ENCODE data around the gene OSGEP.

Gene OSGEP

DNA sequence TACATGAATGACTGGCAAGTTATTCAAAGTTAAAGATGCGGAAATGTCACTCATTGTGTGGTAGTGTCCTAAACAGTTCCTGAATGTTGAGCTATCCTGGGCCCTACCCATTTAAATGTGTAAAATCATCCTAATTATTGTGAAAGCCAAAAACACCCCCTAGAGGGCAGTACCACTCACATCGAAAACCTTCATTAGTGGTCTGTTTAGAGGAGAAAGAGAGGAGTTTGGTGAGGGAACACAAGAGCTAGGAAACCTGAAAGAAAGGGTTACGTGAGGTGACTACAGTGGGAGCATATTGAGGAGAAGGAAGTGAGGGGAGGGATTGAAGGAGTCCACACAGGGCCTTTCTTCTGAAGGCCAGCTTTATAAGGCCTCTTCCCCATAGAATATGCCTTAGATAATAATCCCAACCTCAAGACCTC lies 38.8 kb downstream of the OSGEP start:
- Histone ChIP-seq H3K27me3 (ENCODE audit: low read depth) (no peaks in the 10 kb centered on the region), H3K4me1 (peaks cover 17% of the 10 kb centered on the region), H3K36me3 (replicated peaks) (no peaks in the 10 kb centered on the region), H3K9me3 (no peaks in the 10 kb centered on the region), H3K4me3 (no peak overlapping the region)
- peak; percentile 59 to 70 for DNase-seq (ENCODE audit: low spot score in 2 of 2)
- in situ Hi-C loops (cut with MboI; ENCODE audit: low sequenced_read_pairs), result loop anchor here (5.0 kb wide), 1 partner anchor 37 kb away; the partner anchor contains the start of gene OSGEP

- H3K9me3 ChIP-seq, result no peaks in the 10 kb centered on the region
- in situ Hi-C loops (cut with MboI; ENCODE audit: low sequenced_read_pairs), result no loop called here
- DNase-seq (ENCODE audit: low spot score in 2 of 2), result peak in 1 of 2 experiments; percentile 11
- peak overlapping the region; percentile 90 for H3K4me3 ChIP-seq
- H3K4me1 ChIP-seq, result peaks cover 17% of the 10 kb centered on the region
- H3K27me3 ChIP-seq (ENCODE audit: low read depth), result no peaks in the 10 kb centered on the region
- no peaks in the 10 kb centered on the region for H3K36me3 ChIP-seq (replicated peaks)
Observed at GRCh38 chr14:20413744-20414082, 40.9 kb downstream of the OSGEP start.

GRCh38 chr14:20412876-20413743 lies 41.5 kb downstream of the OSGEP start, which contains the start of gene TEP1:
TEP1 (minus strand) TSS chr14:20413501; CDS start chr14:20408439, 5,062 bp downstream.
- peak; percentile 84 to 91 for DNase-seq (ENCODE audit: low spot score in 2 of 2)
- in situ Hi-C loops (cut with MboI; ENCODE audit: low sequenced_read_pairs), result no loop called here
- Histone ChIP-seq H3K27me3 (ENCODE audit: low read depth) (no peaks in the 10 kb centered on the region), H3K4me3 (peak within 1 kb of the TSS; percentile 90), H3K36me3 (replicated peaks) (no peaks in the 10 kb centered on the region; the same call in 1 of the 2 replicates), H3K4me1 (peaks cover 17% of the 10 kb centered on the region), H3K9me3 (no peaks in the 10 kb centered on the region)

DNA sequence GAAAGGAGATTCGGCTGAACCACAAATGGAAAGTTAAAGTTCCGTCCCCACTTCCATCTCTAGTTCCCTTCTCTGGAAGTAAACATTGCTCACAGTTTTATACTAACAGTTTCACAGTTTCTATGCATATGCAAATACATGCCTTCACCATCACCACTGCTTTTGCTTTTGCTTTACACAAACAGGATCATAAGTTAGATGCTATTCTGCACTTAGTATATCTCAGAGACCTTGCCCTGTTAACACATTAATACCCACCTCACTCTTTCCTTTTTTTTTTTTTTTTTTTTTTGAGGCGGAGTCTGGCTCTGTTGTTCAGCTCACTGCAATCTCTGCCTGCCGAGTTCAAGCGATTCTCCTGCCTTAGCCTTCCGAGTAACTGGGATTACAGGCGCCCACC lies 42.2 kb downstream of the OSGEP start:
- in situ Hi-C loops (cut with MboI; ENCODE audit: low sequenced_read_pairs), result no loop called here
- peaks cover 5% of the 10 kb centered on the region; the same call in 1 of the 2 replicates for H3K36me3 ChIP-seq (replicated peaks)
- no peaks in the 10 kb centered on the region for H3K27me3 ChIP-seq (ENCODE audit: low read depth)
- no peaks in the 10 kb centered on the region for H3K9me3 ChIP-seq
- peak overlapping the region; percentile 90 for H3K4me3 ChIP-seq
- H3K4me1 ChIP-seq, result peaks cover 17% of the 10 kb centered on the region
- DNase-seq (ENCODE audit: low spot score in 2 of 2), result no peak

DNA sequence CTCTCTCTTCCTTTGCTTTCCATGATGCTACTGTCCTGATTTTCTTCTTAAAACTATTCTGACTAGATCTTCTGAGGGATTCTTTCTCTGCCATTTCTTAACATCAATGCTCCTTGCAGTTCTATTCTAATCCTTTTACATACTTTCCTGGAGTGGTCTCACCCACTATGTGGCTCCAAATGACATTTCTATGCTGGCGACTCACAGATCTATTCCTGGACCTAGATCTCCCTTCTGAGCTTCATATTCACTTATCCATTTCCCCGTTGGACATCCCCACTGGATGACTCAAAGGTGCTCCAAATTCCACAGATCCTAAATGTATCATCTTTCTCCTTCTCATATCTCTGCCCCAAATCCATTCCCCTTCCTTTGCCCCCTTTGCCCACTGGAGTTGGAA lies 45.4 kb downstream of the OSGEP start:
- Histone ChIP-seq H3K27me3 (ENCODE audit: low read depth) (no peaks in the 10 kb centered on the region), H3K9me3 (no peaks in the 10 kb centered on the region), H3K4me1 (peaks cover 14% of the 10 kb centered on the region), H3K4me3 (no peak overlapping the region), H3K36me3 (replicated peaks) (peaks cover 9% of the 10 kb centered on the region; the same call in 1 of the 2 replicates)
- no peak for DNase-seq (ENCODE audit: low spot score in 2 of 2)
- in situ Hi-C loops (cut with MboI; ENCODE audit: low sequenced_read_pairs), result no loop called here

GRCh38 chr14:20403521-20403920 lies 51.1 kb downstream of the OSGEP start:
- no peaks in the 10 kb centered on the region for H3K9me3 ChIP-seq
- no peak for DNase-seq (ENCODE audit: low spot score in 2 of 2)
- H3K4me3 ChIP-seq, result no peak overlapping the region
- in situ Hi-C loops (cut with MboI; ENCODE audit: low sequenced_read_pairs), result no loop called here
- peaks cover 9% of the 10 kb centered on the region; the same call in 1 of the 2 replicates for H3K36me3 ChIP-seq (replicated peaks)
- H3K4me1 ChIP-seq, result no peaks in the 10 kb centered on the region
- no peaks in the 10 kb centered on the region for H3K27me3 ChIP-seq (ENCODE audit: low read depth)

GRCh38 chr14:20400965-20401593 lies 53.5 kb downstream of the OSGEP start:
- in situ Hi-C loops (cut with MboI; ENCODE audit: low sequenced_read_pairs), result no loop called here
- DNase-seq (ENCODE audit: low spot score in 2 of 2), result no peak
- Histone ChIP-seq H3K27me3 (ENCODE audit: low read depth) (no peaks in the 10 kb centered on the region), H3K4me3 (no peak overlapping the region), H3K9me3 (no peaks in the 10 kb centered on the region), H3K36me3 (replicated peaks) (peaks cover 3% of the 10 kb centered on the region; the same call in 1 of the 2 replicates), H3K4me1 (no peaks in the 10 kb centered on the region)

DNA sequence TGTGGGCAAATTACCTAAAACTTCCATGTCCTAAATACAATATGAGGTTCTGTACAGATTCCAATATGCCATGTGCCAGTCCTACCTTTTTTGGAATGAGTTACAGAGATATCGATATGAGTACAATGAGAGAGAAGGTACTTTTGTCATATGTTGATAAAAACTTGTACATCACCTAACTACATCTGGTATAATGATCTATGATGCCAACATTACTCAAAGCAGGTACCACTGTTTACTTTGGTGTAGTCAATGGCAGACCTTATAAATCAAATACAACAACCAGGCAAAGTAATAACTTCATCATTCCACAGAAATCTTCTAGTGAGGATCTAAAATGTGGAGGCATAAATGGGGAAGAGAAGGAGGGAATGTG lies 54.0 kb downstream of the OSGEP start:
- DNase-seq (ENCODE audit: low spot score in 2 of 2), result no peak
- in situ Hi-C loops (cut with MboI; ENCODE audit: low sequenced_read_pairs), result no loop called here
- Histone ChIP-seq H3K27me3 (ENCODE audit: low read depth) (no peaks in the 10 kb centered on the region), H3K4me1 (no peaks in the 10 kb centered on the region), H3K4me3 (no peak overlapping the region), H3K9me3 (no peaks in the 10 kb centered on the region), H3K36me3 (replicated peaks) (peaks cover 6% of the 10 kb centered on the region)

- Histone ChIP-seq H3K36me3 (replicated peaks) (peaks cover 13% of the 10 kb centered on the region), H3K4me1 (0 out of 2 replicates have a peak, but pooled peaks cover 6% of the 10 kb centered on the region), H3K27me3 (ENCODE audit: low read depth) (no peaks in the 10 kb centered on the region), H3K4me3 (no peak overlapping the region), H3K9me3 (no peaks in the 10 kb centered on the region)
- no peak for DNase-seq (ENCODE audit: low spot score in 2 of 2)
- in situ Hi-C loops (cut with MboI; ENCODE audit: low sequenced_read_pairs), result no loop called here
Observed at GRCh38 chr14:20397511-20397910, 57.1 kb downstream of the OSGEP start.
